GM19238 (cell line): ENCODE data around the gene RNF212B.

Source experiments
- DNase-seq: peaks from one replicate; pipeline ENCODE4 v3.0.0; 2011; ENCODE audit warnings: low spot score; ENCODE audit not compliant: insufficient read length

Gene RNF212B

GRCh38 chr14:23296012-23296777 lies 58.5 kb downstream of the RNF212B start:
- no peak for DNase-seq

GRCh38 chr14:23297096-23297495 lies 59.4 kb downstream of the RNF212B start:
- DNase-seq: no peak

GRCh38 chr14:23297611-23298277 lies 60.0 kb downstream of the RNF212B start:
- DNase-seq: no peak

GRCh38 chr14:23299211-23299957 lies 61.6 kb downstream of the RNF212B start:
- DNase-seq: no peak

- no peak for DNase-seq
Measured at GRCh38 chr14:23299986-23300686, 62.4 kb downstream of the RNF212B start.

- no peak for DNase-seq
Measured at GRCh38 chr14:23300687-23301223, 63.0 kb downstream of the RNF212B start.

- peak; percentile 98 for DNase-seq
Measured at GRCh38 chr14:23301288-23301968, 63.7 kb downstream of the RNF212B start.

- DNase-seq: no peak
Measured at GRCh38 chr14:23301969-23302289, 64.2 kb downstream of the RNF212B start.

- peak; percentile 70 for DNase-seq
Measured at GRCh38 chr14:23302290-23303225, 64.8 kb downstream of the RNF212B start, which contains the start of gene PPP1R3E. TSS of gene PPP1R3E (minus strand) at chr14:23302859. CDS start at chr14:23302576, 283 bp downstream.

- DNase-seq: peak; percentile 57
Measured at GRCh38 chr14:23306412-23307145, 68.8 kb downstream of the RNF212B start, which contains the start of gene BCL2L2. TSS of gene BCL2L2 (plus strand) at chr14:23306833. CDS start at chr14:23307768, 935 bp downstream.

GRCh38 chr14:23307146-23307530 lies 69.4 kb downstream of the RNF212B start:
- no peak for DNase-seq

GRCh38 chr14:23307687-23308644 lies 70.2 kb downstream of the RNF212B start:
- DNase-seq: no peak

GRCh38 chr14:23308721-23309445 lies 71.1 kb downstream of the RNF212B start:
- no peak for DNase-seq

- DNase-seq: no peak
Measured at GRCh38 chr14:23310546-23310945, 72.8 kb downstream of the RNF212B start.

- no peak for DNase-seq
Measured at GRCh38 chr14:23316300-23316699, 78.6 kb downstream of the RNF212B start.

GRCh38 chr14:23319746-23320583 lies 82.2 kb downstream of the RNF212B start:
- no peak for DNase-seq
